Left ventricle myocardium inferior (tissue), 1 donor: ENCODE data around the gene TSSK3. TPM values are rescaled to one million over a fixed set of nuclear protein-coding genes. Genes with fewer than 3 reads are reported as not detected.

Source experiments
- DNase-seq: peaks from one replicate; pipeline ENCODE4 v3.0.0-alpha.2; 2020
- H3K27ac ChIP-seq: fragments of 200-600 bp; replicated peaks from 2 replicates; pipeline ENCODE4 v1.8.0; 2021
- H3K27me3 ChIP-seq: fragments of 200-600 bp; 2 replicates; pipeline ENCODE4 v1.8.0; 2021; ENCODE audit warnings: low read depth
- H3K36me3 ChIP-seq: fragments of 200-600 bp; 2 replicates; pipeline ENCODE4 v1.8.0; 2021
- H3K4me1 ChIP-seq: fragments of 200-600 bp; 2 replicates; pipeline ENCODE4 v1.8.0; 2021
- H3K4me3 ChIP-seq: fragments of 200-600 bp; 2 replicates; pipeline ENCODE4 v1.8.0; 2021; ENCODE audit warnings: mild to moderate bottlenecking, moderate library complexity
- H3K9me3 ChIP-seq: fragments of 200-600 bp; replicated peaks from 2 replicates; pipeline ENCODE4 v1.8.0; 2021
- CTCF ChIP-seq: fragments of 200-600 bp; IDR thresholded peaks from 2 replicates; pipeline ENCODE4 v1.8.0; 2021; ENCODE audit warnings: antibody characterized with exemption, mild to moderate bottlenecking, borderline replicate concordance
- intact Hi-C: fragments of 100-400 bp; cut with micrococcal nuclease; formaldehyde crosslinking; loops from one replicate; pipeline ENCODE4 v1.11.0; 2022
- total RNA-seq: library from RNA; stranded (reverse); fragmentation: NEBNext Ultra II Directional; extraction: Animal tissue kit (Norgen Biotek cat#: 25700); gene quantifications from one replicate; pipeline ENCODE4 v1.2.1, GENCODE V29; 2021
- donor health status: DM: no; HTN: yes; CAD: no; lungs with severe emphysema.

TSSK3 gene
- total RNA-seq, 1 donor from 2014 or later, result 2.1 TPM

GRCh38 chr1:32400876-32401631 lies 38.7 kb downstream of the TSSK3 start:
- Histone ChIP-seq H3K9me3 (no peaks in the 10 kb centered on the region), H3K4me1 (peaks cover 5% of the 10 kb centered on the region), H3K4me3 (no peak overlapping the region), H3K27ac (peak overlapping the region; percentile 77), H3K36me3 (no peaks in the 10 kb centered on the region), H3K27me3 (no peaks in the 10 kb centered on the region)
- intact Hi-C loops, result no loop called here
- DNase-seq, result peak; percentile 83
- peak; percentile 94 for TF ChIP-seq CTCF

DNA sequence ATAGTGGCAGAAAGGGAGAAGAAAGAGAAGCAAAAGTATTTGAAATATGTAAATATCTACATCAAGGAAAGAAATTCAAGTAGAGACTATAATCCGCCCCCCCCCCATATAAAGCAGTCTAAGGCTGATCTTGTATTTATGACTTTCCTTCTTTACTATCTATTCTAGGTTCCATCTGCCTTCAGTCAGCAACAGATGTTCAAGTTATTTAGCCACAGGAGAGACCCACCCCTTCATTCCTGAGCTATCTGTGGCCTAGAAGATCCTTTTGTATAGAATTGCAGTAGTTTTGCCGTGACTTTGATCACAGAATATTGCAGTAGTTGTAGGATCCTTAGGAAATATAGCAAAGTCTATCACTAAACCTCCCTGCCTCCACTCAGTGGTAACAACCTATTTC lies 42.6 kb downstream of the TSSK3 start:
- Histone ChIP-seq H3K36me3 (no peaks in the 10 kb centered on the region), H3K9me3 (no peaks in the 10 kb centered on the region), H3K4me1 (peaks cover 5% of the 10 kb centered on the region), H3K27me3 (no peaks in the 10 kb centered on the region), H3K4me3 (no peak overlapping the region), H3K27ac (no peak overlapping the region)
- DNase-seq, result no peak
- no peak for TF ChIP-seq CTCF
- intact Hi-C loops, result no loop called here

- Histone ChIP-seq H3K27ac (no peak overlapping the region), H3K36me3 (no peaks in the 10 kb centered on the region), H3K4me1 (peaks cover 5% of the 10 kb centered on the region), H3K27me3 (no peaks in the 10 kb centered on the region), H3K9me3 (no peaks in the 10 kb centered on the region), H3K4me3 (no peak overlapping the region)
- no peak for TF ChIP-seq CTCF
- DNase-seq, result no peak
- intact Hi-C loops, result no loop called here
These were observed 43.5 kb downstream of the TSSK3 start for GRCh38 chr1:32405672-32406467.

DNA sequence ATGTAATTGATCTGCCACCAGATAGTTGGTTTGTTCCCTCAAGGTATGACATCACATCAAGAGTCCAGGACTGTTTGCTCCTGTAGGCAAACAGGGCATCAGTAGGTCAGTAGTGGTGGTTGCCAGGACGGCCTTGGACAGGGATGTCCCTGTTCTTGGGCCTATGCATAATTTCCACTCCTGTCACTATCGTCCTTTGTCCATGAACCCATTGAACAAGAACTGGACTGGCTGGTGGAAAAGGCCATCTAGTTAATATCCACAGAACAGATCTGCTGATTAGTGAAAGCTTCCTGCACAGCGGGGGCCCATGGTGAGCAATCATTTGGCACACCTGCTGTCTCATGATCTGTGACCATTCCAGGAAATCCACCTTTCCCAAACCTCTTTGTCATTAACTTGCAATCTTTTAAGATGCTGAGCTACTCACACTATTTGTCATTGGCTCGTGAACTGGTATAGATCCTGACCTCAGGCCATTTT lies 44.3 kb downstream of the TSSK3 start:
- H3K36me3 ChIP-seq, result no peaks in the 10 kb centered on the region
- H3K4me3 ChIP-seq, result no peak overlapping the region
- no peak for DNase-seq
- no peak for TF ChIP-seq CTCF
- H3K9me3 ChIP-seq, result no peaks in the 10 kb centered on the region
- intact Hi-C loops, result no loop called here
- no peaks in the 10 kb centered on the region for H3K27me3 ChIP-seq
- H3K4me1 ChIP-seq, result no peaks in the 10 kb centered on the region
- no peak overlapping the region for H3K27ac ChIP-seq

GRCh38 chr1:32411261-32411660 lies 48.9 kb downstream of the TSSK3 start:
- Histone ChIP-seq H3K4me3 (no peak overlapping the region), H3K4me1 (no peaks in the 10 kb centered on the region), H3K27ac (no peak overlapping the region), H3K27me3 (no peaks in the 10 kb centered on the region), H3K9me3 (peaks cover 9% of the 10 kb centered on the region), H3K36me3 (no peaks in the 10 kb centered on the region)
- no peak for TF ChIP-seq CTCF
- intact Hi-C loops, result no loop called here
- no peak for DNase-seq
